Tibial nerve (tissue), 4 donors: ENCODE data around the gene MPP2. TPM values are rescaled to one million over a fixed set of nuclear protein-coding genes. Genes with fewer than 3 reads are reported as not detected.
A peak's percentile ranks its signal among the peaks of the same experiment; 100 is the strongest.

Experiments
- DNase-seq, 2 donors: peaks; one replicate each; pipeline ENCODE4 v3.0.0-alpha.2; 2019; ENCODE audit warnings: low spot score in 2 of 2
- H3K27ac ChIP-seq, 4 donors: fragments of 200-600 bp; sonication (generic) in 3 of 4; one replicate each; pipeline ENCODE4 v1.5.1; 2017 to 2019; ENCODE audit warnings: mild to moderate bottlenecking in 1 of 4
- H3K27me3 ChIP-seq, 2 donors: fragments of 200-600 bp; sonication (generic) in 1 of 2; one replicate each; pipeline versions ENCODE4 v1.5.1 to v1.6.0; 2017 to 2019
- H3K36me3 ChIP-seq, 3 donors: fragments of 200-600 bp; sonication (generic); one replicate each; pipeline ENCODE4 v1.5.1; 2018 to 2019
- H3K4me1 ChIP-seq, 4 donors: fragments of 200-600 bp; sonication (generic) in 3 of 4; one replicate each; pipeline ENCODE4 v1.5.1; 2017 to 2019
- H3K4me3 ChIP-seq, 4 donors: fragments of 200-600 bp; sonication (generic) in 3 of 4; one replicate each; pipeline ENCODE4 v1.5.1; 2017 to 2019; ENCODE audit warnings: mild to moderate bottlenecking in 1 of 4, moderate library complexity in 1 of 4
- H3K9me3 ChIP-seq, 4 donors: fragments of 200-600 bp; sonication (generic) in 3 of 4; one replicate each; pipeline ENCODE4 v1.5.1; 2017 to 2019
- CTCF ChIP-seq, 5 experiments: fragments of 200-600 bp in 3 of 5; fragments of 450-650 bp in 2 of 5; sonication (generic) in 3 of 5; IDR thresholded peaks; one replicate each; pipeline ENCODE4 v1.5.1; 2016 to 2019; ENCODE audit warnings: antibody characterized with exemption in 5 of 5, mild to moderate bottlenecking in 3 of 5, moderate library complexity in 2 of 5
- EP300 ChIP-seq, 2 donors: sonication (generic); formaldehyde crosslinking; IDR thresholded peaks; one replicate each; pipeline ENCODE4 v1.6.1; 2017; ENCODE audit warnings: antibody characterized with exemption in 2 of 2, mild to moderate bottlenecking in 1 of 2
- POLR2A ChIP-seq, 2 donors: fragments of 450-650 bp; IDR thresholded peaks; one replicate each; pipeline ENCODE4 v1.6.1; 2017; ENCODE audit warnings: antibody characterized with exemption in 2 of 2, mild to moderate bottlenecking in 2 of 2, moderate library complexity in 2 of 2
- WGBS, 2 donors: methylation state at CpG; one replicate each; pipeline ENCODE4 v1.1.5; 2018; 5-methylcytosine and 5-hydroxymethylcytosine counted together
- total RNA-seq, 4 donors: library from RNA; depleted of rRNA; stranded (reverse); fragments of >200 nt; gene quantifications; one replicate each; pipeline ENCODE4 v1.1.0, GENCODE V29; 2016

MPP2 gene
- total RNA-seq, 4 donors from 2014 or later, result 4.2 to 22.9 (median 9.3) TPM

- no peak overlapping the region for H3K4me3 ChIP-seq
- DNase-seq, result no peak
- H3K4me1 ChIP-seq, result peaks cover 0 to 13% (median 0%) of the 10 kb centered on the region in 4 donors
- H3K27me3 ChIP-seq, result peaks cover 0 to 76% of the 10 kb centered on the region in 2 donors
- no peaks in the 10 kb centered on the region for H3K36me3 ChIP-seq
- WGBS, 2 donors, result 52 to 64% methylated on average over 10 of the region's 10 CpGs
- H3K27ac ChIP-seq, result no peak overlapping the region
- no peak for TF ChIP-seq POLR2A (IDR thresholded peaks at IDR 0.05)
- no peak for TF ChIP-seq CTCF (IDR thresholded peaks at IDR 0.05)
- no peak for TF ChIP-seq EP300 (IDR thresholded peaks at IDR 0.05)
- no peaks in the 10 kb centered on the region for H3K9me3 ChIP-seq
Observed at GRCh38 chr17:43920500-43921095, 13.3 kb upstream of the MPP2 start.

DNA sequence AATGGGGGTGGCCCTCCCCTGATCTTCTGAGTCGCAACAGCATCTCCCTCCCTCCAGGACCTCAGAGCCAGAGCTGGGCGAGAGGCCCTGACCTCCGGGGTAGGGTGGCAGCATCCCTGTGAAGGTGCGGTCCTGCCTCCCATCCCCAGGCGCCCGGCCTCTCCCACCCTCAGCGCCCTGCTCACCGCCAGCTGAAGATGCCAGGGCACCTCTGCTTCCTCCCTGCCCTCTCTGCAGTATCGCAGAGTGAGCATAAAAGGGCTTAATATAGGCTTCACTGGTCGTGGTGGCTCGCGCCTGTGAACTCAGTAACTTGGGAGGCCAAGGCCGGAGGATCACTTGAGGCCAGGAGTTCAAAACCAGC is 10.7 kb upstream of the MPP2 start:
- peak overlapping the region in 1 of 4 donors; percentile 43 for H3K4me3 ChIP-seq
- TF ChIP-seq EP300 (IDR thresholded peaks at IDR 0.05) (no peak), CTCF (IDR thresholded peaks at IDR 0.05) (no peak), POLR2A (IDR thresholded peaks at IDR 0.05) (no peak)

DNA sequence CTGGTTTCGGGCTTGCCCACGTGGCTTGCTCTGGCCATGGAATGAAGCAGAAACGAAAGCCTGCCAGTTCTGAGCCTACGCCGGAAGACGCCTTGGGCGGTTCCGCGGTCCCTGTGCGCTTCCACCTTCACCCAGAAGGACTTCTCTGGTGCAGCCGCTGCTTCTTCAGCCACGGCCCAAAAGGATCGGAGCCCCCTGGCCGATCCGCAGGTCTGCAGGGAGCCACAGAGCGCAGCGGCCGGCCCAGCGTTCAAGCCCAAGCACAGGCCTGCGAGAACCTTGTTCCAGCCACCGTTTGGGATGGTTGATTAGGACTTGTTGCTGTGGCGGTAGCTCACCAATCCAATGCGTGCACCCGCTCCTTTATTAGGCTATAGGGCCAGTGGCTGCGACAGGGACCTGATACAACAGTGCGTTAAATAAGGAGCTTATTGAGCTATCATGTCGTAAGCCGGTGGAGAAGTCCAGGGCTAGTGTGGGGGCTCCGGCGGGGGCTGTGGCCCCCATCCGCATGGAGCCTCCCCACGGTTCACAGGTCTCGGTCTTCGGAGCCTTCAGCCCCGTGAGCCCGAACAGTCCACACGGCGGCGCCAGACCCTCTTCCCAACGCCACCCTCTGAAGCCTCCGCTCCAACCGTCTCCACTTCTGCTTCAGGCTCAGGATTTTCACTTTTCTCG is 10.2 kb upstream of the MPP2 start:
- Histone ChIP-seq H3K9me3 (no peaks in the 10 kb centered on the region), H3K36me3 (no peaks in the 10 kb centered on the region), H3K27ac (no peak overlapping the region), H3K4me3 (peak overlapping the region in 3 of 4 donors; percentile 7 to 43 (median 43)), H3K4me1 (peaks cover 0 to 13% (median 0%) of the 10 kb centered on the region in 4 donors), H3K27me3 (peaks cover 0 to 63% of the 10 kb centered on the region in 2 donors)
- DNase-seq, result peak in 1 of 2 donors; percentile 36
- WGBS, 2 donors, result 13 to 24% methylated on average over 27 to 34 of the region's 43 CpGs
- TF ChIP-seq POLR2A (IDR thresholded peaks at IDR 0.05) (no peak), CTCF (IDR thresholded peaks at IDR 0.05) (peak; percentile 11 to 43 (median 36))

More for the DNA sequence above, 10.7 kb upstream of the MPP2 start:
- no peak overlapping the region for H3K27ac ChIP-seq
- no peaks in the 10 kb centered on the region for H3K36me3 ChIP-seq
- no peaks in the 10 kb centered on the region for H3K9me3 ChIP-seq
- H3K27me3 ChIP-seq, result peaks cover 0 to 63% of the 10 kb centered on the region in 2 donors
- WGBS, 2 donors, result 60 to 64% methylated on average over 10 to 13 of the region's 13 CpGs
- peaks cover 0 to 13% (median 0%) of the 10 kb centered on the region in 4 donors for H3K4me1 ChIP-seq
- no peak for DNase-seq

GRCh38 chr17:43917016-43917347 is 9.6 kb upstream of the MPP2 start:
- no peak for DNase-seq
- Histone ChIP-seq H3K4me3 (peak overlapping the region in 2 of 4 donors; percentile 43), H3K4me1 (peaks cover 0 to 13% (median 0%) of the 10 kb centered on the region in 4 donors), H3K27me3 (peaks cover 0 to 61% of the 10 kb centered on the region in 2 donors), H3K36me3 (no peaks in the 10 kb centered on the region), H3K27ac (no peak overlapping the region), H3K9me3 (no peaks in the 10 kb centered on the region)
- WGBS, 2 donors, result 58 to 71% methylated on average over 6 to 8 of the region's 8 CpGs
- no peak for TF ChIP-seq POLR2A (IDR thresholded peaks at IDR 0.05)
- no peak for TF ChIP-seq CTCF (IDR thresholded peaks at IDR 0.05)
- TF ChIP-seq EP300 (IDR thresholded peaks at IDR 0.05), result no peak

DNA sequence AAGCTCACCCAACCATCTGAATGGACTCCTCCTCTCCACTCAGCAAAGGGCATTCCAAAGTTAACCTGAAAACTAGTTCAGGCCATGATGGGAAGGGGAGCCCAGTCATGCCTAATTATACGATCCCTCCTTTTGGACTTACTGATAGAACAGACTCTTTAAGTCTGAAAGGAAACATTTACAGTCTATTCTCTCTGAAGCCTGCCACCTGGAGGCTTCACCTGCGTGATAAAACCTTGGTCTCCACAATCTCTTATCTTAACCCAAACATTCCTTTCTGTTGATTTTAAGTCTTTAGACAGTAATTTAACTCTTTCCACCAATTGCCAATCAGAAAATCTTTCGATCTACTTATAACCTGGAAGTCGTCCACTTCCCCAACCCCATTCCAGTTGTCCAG is 9.0 kb upstream of the MPP2 start:
- 74 to 84% methylated on average over 4 of the region's 4 CpGs for WGBS, 2 donors
- peaks cover 0 to 55% of the 10 kb centered on the region in 2 donors for H3K27me3 ChIP-seq
- TF ChIP-seq EP300 (IDR thresholded peaks at IDR 0.05) (no peak), POLR2A (IDR thresholded peaks at IDR 0.05) (no peak), CTCF (IDR thresholded peaks at IDR 0.05) (no peak)
- H3K9me3 ChIP-seq, result no peaks in the 10 kb centered on the region
- H3K27ac ChIP-seq, result no peak overlapping the region
- peaks cover 0 to 13% (median 0%) of the 10 kb centered on the region in 4 donors for H3K4me1 ChIP-seq
- no peak overlapping the region for H3K4me3 ChIP-seq
- H3K36me3 ChIP-seq, result no peaks in the 10 kb centered on the region
- no peak for DNase-seq
